ENCODE results near the gene LRGUK.
"Not testable (repeated sequence)": the region's sequence is repeated elsewhere in the genome, so short reads cannot be mapped to it uniquely, and the experiment has no call there.

LRGUK gene

GRCh38 chr7:134245253-134245652 lies 118.1 kb downstream of the LRGUK start:
- DNase-seq (ENCODE audit: low read depth in 2 of 2), result no peak

DNA sequence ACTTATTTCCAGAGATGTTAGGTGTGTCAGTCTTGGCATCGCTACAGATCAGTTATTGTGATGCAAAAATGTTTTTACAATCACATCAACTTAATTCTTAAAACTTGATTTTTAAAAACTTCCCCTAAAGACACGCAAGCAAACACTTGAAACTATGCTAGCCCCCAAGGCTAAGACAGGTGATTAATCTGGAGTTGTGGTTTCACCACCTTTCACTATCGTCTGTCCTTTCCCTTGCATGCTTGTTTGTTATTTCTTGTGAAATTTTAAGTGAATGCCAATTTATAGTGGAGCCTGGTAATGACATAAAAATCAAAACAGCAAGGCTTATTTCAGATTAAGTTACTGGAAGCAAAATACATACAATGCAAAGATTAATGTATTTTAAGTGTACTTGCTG lies 119.2 kb downstream of the LRGUK start:
- no peak for DNase-seq (ENCODE audit: low read depth in 2 of 2)

- DNase-seq (ENCODE audit: low read depth in 2 of 2), result no peak
These were observed 119.6 kb downstream of the LRGUK start for GRCh38 chr7:134246761-134247160.

- no peak for DNase-seq (ENCODE audit: low read depth in 2 of 2)
These were observed 121.1 kb downstream of the LRGUK start for GRCh38 chr7:134248196-134248595.

GRCh38 chr7:134254311-134254710 lies 127.2 kb downstream of the LRGUK start:
- no peak for DNase-seq (ENCODE audit: low read depth in 2 of 2)

DNA sequence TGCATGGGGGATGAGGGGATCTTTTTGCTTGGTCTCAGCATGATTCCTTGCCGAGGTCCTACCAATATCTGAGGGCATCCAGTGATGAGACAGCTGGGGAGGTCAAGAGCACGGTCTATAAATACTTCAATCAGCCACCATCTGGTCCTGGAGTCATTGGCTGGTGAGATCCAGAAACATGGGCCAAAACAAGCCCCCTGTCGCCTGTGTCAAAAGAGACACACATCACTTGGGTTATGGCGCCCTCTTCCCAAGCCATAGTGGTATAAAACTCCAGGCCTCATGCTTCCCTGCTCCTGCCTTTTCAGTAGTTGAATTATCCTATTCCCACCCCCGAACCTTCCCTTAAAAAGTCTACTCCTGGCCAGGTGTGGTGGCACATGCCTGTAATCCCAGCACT lies 128.7 kb downstream of the LRGUK start:
- no peak for DNase-seq (ENCODE audit: low read depth in 2 of 2)

- DNase-seq (ENCODE audit: low read depth in 2 of 2), result no peak
These were observed 135.2 kb downstream of the LRGUK start for GRCh38 chr7:134262322-134262721.

GRCh38 chr7:134276951-134277350 lies 149.8 kb downstream of the LRGUK start:
- no peak for DNase-seq (ENCODE audit: low read depth in 2 of 2)

DNA sequence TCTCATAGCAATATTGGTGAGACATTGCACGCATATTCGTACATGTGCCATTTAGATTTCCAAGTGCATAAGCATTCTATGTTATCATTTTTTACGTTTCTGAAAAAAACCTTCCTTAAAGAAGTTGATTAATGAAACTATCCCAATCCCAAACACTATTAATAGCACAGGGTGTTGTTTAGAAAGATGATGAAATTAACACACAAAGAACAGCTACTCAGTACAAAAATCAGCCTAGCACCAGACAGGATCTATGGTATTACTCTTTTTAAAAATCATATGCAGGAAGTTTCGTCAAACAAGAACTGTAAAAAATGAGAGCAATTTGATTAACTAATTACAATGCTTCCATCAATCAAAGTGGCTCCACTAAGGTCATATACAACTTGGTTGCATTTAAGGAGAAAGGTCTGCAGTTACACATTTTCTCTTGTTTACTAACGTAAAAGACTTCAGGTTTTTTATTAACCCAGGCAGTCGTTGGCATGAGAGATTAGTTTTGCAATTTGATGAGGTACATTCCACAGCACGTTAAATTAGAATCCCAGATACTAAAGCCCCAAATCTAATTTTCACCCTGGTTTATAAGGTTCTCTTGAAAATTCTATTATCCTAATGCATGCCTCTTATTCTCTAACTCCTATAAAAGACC lies 151.5 kb downstream of the LRGUK start:
- no peak for DNase-seq (ENCODE audit: low read depth in 2 of 2)

DNA sequence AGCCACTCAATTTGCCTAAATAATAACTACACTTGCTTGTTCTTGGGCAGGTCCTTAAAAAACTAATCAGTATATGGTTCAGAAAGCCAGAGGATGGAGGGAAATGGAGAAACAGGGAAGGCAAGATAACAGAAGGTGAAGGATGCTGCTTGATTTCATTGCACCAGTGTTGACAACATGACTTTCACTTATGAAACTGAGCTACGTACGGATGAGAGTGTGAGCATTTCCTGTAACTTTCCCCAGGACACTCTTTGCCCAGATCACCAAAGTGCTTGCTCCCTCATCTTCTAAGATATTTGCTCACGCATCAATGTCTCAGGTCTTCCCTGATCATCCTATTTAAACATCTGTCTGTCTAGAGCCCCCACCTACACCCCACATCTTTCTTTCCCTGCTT lies 152.2 kb downstream of the LRGUK start:
- no peak for DNase-seq (ENCODE audit: low read depth in 2 of 2)

DNA sequence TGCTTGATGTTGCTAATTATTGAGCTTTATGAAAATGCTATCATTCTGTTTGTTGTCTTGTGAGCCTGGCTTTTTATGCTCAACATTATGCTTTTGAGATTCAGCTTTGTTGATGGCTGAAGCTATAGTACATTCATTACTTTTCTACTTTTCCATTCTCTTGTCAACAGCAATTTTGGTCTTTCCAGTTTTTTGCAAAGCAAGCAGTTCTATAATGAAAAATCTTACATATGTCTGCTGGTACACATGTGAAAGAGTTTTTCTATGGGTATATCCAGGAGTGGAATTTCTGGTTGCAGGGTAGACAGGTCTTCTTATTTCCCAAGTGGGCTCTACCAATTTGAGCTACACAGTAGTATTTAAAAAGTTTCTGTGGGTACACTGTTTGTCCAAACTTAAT lies 152.8 kb downstream of the LRGUK start:
- DNase-seq (ENCODE audit: low read depth in 2 of 2), result no peak

DNA sequence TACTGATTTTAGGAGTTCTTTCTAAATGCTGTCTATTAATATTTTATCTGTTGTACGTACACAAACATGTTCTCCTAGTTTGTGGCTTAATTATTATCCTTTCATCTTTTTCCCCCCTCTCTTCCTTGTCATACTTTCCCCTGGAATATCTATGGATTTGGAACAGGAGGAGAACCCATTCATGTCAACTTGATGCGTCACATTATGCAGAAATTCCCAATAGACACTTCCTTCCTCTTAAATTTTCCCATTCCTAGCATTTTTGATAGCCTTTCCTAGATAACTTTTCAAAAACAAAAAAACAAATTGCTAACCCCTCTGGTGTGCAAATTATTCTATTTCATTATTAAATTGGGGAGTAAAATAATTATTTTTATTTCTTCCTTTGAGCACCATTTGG lies 153.4 kb downstream of the LRGUK start:
- no peak for DNase-seq (ENCODE audit: low read depth in 2 of 2)

DNA sequence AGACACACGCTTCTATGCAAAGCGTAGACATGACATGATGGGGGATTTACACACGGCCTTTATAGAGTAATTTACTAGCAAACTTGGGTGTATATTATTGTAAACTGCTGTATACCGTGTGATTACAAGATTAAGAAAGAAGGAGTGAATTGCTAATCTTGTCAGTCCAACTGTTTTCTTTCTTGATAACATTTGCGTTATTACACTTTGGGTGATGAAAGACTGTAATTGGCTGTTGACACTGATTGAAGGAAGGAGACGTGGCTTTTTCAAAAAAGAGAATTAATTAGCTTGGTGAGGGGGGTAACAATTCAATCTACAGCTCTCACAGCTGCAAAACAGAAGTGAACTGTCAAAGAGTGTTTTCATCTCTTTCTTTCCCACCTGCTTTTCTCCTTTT lies 156.9 kb downstream of the LRGUK start:
- DNase-seq (ENCODE audit: low read depth in 2 of 2), result no peak

DNA sequence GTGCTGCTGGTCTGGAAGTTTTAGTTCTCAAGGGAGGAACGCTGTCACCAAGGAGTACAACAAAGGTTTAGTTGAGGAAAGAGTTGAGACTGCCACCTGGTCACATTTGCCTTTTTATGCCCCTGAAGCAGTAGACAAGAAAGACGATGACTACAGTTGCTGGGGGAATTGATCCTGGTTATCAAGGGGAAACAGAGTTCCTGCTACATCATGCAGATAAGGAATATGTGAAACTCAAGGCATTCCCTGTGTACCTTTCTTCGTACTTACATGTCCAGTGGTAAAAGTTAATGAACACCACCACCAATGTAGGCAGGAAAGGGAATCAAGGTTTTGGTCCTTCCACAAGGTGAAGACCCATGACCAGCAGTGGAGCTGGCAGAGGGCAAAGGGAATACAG lies 157.8 kb downstream of the LRGUK start:
- DNase-seq (ENCODE audit: low read depth in 2 of 2), result no peak

- DNase-seq (ENCODE audit: low read depth in 2 of 2), result no peak
These were observed 160.9 kb downstream of the LRGUK start for GRCh38 chr7:134287916-134288659.

DNA sequence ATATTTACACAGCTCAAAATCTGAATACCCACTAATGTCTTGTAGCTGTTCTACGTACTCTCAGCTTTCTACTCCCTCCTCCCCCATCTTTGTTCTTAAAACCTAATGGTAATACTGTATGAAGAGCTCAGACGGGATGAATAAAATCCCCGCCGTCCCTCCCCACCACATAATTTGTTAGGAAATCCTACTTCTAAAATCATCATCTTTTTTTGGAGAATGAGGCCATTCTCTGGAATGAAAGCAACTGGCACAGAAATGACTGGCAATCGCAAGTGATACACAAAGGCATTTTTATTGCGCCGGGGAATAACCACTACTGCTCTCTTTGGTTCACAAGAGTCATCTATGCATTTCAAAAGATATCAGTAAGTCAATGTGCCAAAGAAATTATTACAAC lies 162.3 kb downstream of the LRGUK start:
- DNase-seq (ENCODE audit: low read depth in 2 of 2), result no peak

- DNase-seq (ENCODE audit: low read depth in 2 of 2), result no peak
These were observed 162.7 kb downstream of the LRGUK start for GRCh38 chr7:134289841-134290240.

- no peak for DNase-seq (ENCODE audit: low read depth in 2 of 2)
These were observed 163.1 kb downstream of the LRGUK start for GRCh38 chr7:134290286-134290685.

DNA sequence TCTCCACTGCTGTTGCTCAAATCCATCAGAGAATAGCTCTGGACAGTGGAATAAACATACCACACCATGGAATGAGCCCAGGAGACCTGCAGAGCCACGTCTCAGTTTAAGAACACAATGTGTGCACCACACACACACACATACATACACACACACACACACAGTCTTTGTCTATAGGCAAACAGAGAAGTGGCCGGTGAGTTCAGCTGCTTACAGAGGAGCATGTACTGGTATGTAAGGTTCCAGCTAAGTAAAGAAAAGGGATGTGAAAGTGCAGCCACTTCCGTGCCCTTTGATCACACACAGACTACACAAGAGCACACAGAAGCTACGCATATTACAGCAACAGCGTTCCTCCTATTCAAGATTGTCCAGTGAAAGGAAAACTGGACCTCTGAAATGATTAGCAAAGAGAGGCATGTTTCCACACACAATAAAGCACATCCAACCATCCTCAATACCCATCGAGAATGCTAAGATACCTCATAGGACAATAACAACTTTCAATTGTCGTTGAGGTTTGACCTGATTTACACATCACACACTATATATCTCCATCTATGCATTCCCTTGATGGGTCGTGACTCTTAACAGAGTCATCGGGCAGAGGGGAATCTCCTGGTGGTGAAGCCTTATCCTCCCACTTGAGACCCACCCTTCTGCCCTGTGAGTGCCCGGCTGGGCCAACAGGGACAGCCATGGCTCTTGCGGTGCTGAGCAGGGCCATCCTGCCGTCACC lies 166.0 kb downstream of the LRGUK start:
- no peak for DNase-seq (ENCODE audit: low read depth in 2 of 2)

- DNase-seq (ENCODE audit: low read depth in 2 of 2), result not testable (repeated sequence)
These were observed 168.8 kb downstream of the LRGUK start for GRCh38 chr7:134295982-134296381.

DNA sequence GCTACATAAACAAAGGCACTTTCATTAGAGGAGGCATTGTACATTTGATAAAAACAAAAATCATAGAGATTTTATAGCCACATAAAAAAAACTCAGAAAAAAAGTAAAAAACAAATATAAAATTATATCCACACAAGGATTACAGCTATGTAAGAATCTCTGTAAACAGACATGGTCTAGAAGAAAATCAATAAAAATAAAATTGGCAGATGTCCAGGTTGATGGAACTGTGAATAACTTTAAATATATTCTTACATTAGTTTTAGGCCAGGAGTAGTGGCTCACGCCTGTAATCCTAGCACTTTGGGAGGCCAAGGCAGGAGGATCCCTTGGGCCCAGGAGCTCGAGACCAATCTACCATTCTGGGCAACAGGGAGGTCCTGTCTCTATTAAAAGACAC lies 170.3 kb downstream of the LRGUK start:
- DNase-seq (ENCODE audit: low read depth in 2 of 2), result no peak

GRCh38 chr7:134298902-134299683 lies 172.0 kb downstream of the LRGUK start:
- DNase-seq (ENCODE audit: low read depth in 2 of 2), result no peak
